Ureter (tissue), 1 donor: ENCODE measurements around the gene PTPRT. TPM values are rescaled to one million over a fixed set of nuclear protein-coding genes. Genes with fewer than 3 reads are reported as not detected.

Experiments
- DNase-seq: peaks from one replicate; pipeline ENCODE4 v3.0.0-alpha.2; 2020; ENCODE audit warnings: low spot score
- total RNA-seq: library from RNA; stranded (reverse); gene quantifications from one replicate; pipeline ENCODE4 v1.2.4, GENCODE V29; 2023
- donor health status: DM: yes; HTN: yes; CAD: no.

The PTPRT gene
- total RNA-seq, 1 donor from 2014 or later = 0.10 TPM

DNA sequence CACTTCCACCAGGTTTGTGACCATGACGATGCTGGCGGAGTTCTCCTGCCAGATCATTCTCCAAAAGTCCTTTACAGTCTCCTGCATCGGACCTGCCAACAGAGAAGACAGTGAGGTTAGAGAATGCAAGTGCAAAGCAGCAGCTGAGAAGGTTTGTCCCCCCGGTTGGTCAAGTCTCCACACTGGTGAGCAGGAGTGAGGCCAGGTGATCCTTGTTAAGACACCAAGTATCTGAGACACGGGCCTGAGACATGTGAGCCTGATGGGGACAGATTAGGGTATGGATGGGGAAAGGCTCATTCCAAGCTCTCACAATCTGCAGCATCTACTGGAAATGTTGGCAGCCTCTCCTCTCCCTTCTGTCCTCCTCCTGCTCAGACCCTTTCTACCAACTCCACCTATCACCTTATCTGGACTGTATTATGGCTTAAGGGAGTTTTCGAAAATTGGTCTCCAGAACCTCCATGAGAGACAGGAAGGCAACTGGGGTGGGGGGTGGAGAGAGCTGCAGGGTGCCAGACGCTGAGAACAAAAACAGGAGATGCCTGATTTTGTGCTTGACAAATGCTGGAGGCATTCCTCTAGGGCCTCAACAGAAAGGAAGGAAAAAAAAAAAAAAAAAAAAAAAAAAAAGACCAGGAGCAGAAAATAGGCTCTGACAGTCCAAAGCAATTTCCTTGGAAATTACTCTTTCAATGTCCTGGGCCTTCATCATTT is 1071.1 kb downstream of the PTPRT start:
- no peak for DNase-seq

- DNase-seq = no peak
Observed at GRCh38 chr20:42118001-42118400, 1071.7 kb downstream of the PTPRT start.

- no peak for DNase-seq
Observed at GRCh38 chr20:42113236-42113635, 1076.5 kb downstream of the PTPRT start.

DNA sequence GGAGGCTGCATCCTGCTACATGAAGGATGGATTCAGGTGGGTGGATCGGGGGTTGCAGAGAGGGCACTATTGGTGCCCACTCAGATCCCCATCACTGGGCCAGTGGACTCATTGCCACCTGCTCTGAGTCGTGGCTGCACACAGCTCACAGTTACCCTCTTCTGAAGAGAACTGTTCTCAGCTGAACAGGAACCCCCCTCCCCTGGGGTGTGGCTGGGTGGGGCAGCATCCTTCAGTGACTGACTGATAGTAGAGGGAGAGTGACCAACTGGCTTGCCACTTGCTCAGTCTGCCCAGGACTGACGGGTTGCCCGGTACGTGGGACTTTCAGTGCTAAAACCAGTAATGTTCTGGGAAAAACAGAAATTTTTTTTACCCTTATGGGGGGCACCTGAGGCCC is 1077.5 kb downstream of the PTPRT start:
- no peak for DNase-seq

DNA sequence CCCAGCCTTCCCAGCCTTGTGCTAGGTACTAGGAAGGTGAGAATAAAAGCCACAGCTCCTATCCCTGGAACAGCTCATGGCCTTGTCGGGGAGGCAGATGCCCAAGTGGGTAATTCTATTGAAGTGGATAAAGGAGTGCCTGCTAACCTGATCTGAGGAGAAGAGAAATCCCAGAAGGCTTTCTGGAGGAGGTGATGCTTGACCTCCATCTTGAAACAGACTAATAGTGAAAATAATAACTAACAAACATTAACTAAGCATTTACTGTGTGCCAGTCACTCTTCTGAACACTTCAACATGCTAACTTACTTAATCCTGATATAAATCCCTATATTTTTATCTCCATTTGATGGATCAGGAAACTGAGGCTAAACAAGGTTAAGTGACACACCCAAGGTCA is 1078.4 kb downstream of the PTPRT start:
- no peak for DNase-seq

DNA sequence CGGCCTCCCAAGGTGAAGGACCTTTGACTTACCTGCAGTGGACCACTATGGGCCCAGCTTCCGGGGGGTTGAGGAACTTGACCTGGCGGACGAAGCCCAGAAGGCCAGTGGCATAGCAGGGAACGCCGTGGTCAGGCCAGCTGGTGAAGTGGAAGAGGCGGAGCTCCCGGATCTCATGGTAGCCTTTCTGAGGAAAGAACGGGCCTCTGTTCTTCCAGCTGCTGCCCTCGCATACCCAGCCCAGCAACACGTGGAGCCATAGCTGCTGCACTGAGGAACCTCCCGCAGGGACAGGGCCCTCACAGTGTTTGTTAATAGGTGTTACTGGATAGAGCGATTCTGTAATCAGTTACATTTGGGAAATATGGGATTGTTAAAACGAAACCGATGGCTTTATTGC is 1079.4 kb downstream of the PTPRT start:
- no peak for DNase-seq

DNA sequence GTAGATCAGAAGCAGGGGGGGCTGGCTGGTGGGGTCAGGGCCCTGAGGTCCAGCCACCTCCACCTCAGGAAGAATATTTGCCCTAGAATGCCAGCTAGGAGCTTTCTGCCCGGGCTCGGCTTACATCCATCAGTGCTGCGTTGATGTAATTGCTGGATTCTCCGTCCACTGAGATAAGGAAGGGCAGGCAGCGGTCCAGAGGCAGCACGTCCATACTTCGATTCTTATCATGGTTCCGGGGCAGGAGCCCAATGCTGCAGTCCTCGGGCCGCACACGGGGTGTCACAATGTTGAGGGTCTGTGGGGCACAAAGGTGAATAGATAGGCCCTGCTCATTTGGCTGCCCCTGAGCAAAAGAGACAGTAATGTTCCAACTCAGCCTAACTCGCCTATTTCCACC is 1087.7 kb downstream of the PTPRT start:
- no peak for DNase-seq

- no peak for DNase-seq
Observed at GRCh38 chr20:42100137-42100704, 1089.5 kb downstream of the PTPRT start.

DNA sequence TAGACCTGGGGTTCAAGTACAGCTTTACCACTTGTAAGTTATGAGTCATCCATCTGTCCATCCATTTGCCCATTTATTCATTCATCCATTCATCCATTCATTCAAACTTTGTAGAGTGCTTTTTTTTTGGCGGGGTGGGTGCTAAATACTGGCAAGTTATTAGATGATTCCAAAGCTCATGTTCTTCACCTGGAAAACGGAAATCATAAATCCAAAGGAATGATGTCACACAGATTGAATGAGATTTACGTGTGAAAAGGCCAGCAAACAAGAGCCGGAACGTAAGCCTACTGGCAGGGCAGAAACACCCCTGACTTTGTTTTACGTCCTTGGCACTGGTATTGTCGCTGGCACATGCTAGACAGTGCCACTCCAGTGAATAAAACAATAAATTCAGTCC is 1090.6 kb downstream of the PTPRT start:
- no peak for DNase-seq

DNA sequence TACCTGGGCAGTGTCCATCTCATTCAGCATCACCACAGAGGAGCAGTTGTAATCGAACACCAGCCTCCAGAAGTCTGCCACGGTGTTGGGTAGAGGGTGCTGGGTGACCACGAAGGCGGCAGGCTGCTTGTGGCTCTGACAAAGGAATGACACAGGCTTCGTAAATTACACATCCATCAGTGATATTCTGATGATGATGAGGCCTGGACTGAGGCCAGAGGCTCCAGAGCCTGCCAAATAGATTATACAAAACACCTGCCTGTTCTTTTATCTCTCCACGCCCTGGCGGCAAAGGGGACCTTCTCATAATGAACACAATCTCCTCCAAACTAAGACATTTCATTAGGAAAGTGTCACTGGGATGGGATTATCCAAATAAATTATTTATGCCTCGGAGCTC is 1091.3 kb downstream of the PTPRT start:
- no peak for DNase-seq

- no peak for DNase-seq
Observed at GRCh38 chr20:42097741-42098140, 1092.0 kb downstream of the PTPRT start.

DNA sequence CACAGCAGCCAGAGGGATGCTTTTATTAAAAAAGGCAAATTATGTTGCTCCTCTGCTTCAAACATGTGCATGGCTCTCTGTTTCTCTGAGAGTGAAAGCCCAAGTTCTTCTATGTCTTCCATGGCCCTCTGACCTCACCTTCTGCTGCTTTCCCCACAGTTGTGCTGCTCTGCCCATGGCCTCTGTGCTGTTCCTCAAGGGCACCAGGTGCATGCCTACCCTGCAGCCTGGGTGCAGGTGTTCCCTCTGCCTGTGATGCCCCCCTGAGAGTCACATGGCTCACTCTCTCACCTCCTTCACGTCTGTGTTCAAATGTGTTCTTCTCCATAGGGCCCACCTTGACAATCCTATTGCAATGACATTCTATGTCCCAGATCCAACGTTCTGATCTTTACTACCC is 1094.5 kb downstream of the PTPRT start:
- no peak for DNase-seq

DNA sequence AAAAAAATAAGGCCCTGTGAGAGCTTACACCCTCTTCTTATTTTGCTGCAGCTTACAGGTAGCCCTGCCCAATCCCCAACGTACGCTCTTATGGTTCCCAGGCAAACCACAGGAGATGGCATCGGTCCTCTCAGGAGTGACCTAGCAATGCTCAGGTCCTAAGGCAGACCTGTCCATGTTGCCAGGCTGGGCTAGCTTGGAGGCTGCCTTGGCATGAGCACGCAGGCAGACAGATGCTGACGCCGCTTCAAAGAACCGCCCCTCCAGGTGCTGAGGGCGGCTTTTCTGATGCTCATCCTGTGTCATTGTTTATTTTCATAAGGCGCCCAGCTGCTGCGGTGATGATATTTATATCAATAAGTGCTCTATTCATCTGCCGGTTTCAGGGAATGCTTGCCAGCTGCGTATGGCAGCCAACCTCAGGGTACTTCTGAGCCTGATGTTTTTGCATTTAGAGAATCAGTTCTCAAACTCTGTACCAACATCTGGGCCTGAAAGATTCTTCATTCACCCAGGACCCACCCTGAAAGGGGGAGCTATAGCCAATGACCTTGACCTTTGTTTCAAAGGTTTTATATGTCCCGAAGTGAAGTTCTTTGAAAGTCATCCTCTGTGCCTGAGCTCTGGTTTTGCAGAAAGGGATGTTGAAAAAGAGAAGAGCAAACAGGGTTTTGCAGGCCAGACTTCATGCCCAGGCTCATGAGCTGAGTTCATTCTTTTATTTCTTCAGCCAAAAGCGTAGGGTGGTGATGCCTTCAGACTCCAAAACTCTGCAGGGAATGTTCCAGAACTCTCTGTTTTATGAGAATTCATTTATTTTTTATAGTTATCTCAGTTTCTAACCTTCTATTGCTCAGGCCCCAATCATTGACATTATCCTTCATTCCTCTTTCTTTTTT is 1095.9 kb downstream of the PTPRT start:
- no peak for DNase-seq

DNA sequence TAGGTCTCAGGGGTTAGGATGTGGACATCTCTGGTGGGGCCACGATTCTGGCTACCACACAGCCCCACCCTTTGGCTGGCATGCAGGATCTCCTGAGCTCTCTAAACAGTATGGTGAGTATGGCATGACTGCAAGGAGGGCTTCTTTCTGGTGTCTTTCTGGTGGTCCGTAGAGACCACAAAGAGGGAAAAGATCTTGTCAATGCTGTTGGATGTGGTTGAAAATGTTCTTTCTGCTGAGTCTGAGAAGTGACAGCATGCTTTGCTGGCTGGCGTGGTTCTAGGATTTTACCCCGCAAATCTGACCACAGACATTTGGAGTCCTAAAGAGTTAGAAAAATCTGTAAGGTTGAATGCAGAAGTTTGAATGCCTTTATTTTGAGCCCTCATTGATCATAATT is 1096.7 kb downstream of the PTPRT start:
- no peak for DNase-seq

DNA sequence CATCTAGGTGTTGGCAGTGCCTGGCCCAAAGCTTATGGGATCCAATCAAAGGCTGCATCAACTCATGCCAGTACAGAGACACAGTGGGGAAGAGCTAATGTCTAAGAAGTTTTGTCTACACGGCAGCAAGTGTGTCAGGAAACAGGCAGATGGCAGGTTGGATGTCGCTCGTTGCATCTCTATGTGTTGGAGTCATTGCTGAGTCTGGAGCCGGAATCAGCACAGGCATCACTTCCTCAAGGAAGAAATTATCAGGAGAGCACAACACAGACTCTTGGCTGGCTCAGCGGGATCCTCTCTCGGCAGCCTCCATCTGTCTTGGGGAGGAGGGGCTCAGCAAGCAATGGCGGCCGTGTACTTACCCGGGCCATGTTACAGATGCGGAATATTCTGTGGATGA is 1104.3 kb downstream of the PTPRT start:
- no peak for DNase-seq

GRCh38 chr20:42083280-42083679 is 1106.4 kb downstream of the PTPRT start:
- DNase-seq = no peak

- DNase-seq = peak; percentile 58
Observed at GRCh38 chr20:42082611-42083010, 1107.1 kb downstream of the PTPRT start.

DNA sequence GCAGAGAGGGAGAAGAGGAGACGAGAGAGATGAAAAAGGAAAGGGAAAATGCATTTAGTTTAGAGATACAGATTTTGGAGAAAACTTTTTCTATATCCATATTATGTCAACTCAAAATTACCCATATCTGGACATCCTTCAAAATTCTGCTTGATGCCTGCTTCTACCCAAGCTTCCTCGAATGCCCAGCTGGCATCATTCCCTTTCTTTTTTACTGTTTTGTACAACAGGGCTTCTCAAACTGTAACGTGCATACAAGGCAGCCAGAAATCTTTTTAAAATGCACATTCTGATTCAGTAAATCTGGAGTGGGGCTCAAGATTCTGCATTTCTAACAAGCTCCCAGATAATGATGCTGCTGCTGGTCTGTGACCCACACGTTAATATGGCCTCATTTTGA is 1108.8 kb downstream of the PTPRT start:
- no peak for DNase-seq

DNA sequence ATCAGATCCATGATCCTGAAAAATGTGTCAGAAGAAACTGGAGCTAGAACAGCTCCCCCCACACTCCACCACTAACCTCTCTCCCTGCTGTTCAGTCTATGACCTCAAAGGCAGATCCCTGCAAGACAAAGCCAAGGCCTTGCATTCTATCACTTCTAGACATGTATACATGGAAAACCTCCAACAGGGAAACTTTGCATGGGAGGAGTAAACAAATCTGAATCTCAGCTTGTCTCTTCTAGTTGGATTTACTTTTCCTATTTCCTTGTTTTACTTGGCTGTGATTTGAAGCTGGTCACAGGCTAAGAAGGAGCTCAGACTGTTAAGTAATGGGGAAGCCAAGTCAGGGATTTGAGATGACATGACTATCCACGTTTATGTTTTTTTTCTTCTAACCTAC is 1114.8 kb downstream of the PTPRT start:
- no peak for DNase-seq

GRCh38 chr20:42067596-42067995 is 1122.1 kb downstream of the PTPRT start:
- DNase-seq = no peak

- DNase-seq = no peak
Observed at GRCh38 chr20:42067174-42067573, 1122.5 kb downstream of the PTPRT start.

GRCh38 chr20:42063141-42063540 is 1126.6 kb downstream of the PTPRT start:
- DNase-seq = no peak

GRCh38 chr20:42053350-42053749 is 1136.4 kb downstream of the PTPRT start:
- DNase-seq = no peak
